Central memory CD8-positive, alpha-beta T cell (primary cell): ENCODE data around the gene WDR93.
"Not testable (repeated sequence)": the region's sequence is repeated elsewhere in the genome, so short reads cannot be mapped to it uniquely, and the experiment has no call there.

Source experiments
- ATAC-seq: fragments of 150-1000 bp; cut with Tn5 transposase; replicated peaks from 2 replicates; pipeline ENCODE4 v1.10.0; 2022; ENCODE audit warnings: mild to moderate bottlenecking, moderate FRiP score, moderate number of reproducible peaks; ENCODE audit not compliant: poor library complexity, severe bottlenecking; ENCODE audit errors: extremely low read depth
- DNase-seq, 2 donors: peaks; one replicate each; pipeline ENCODE4 v3.0.0; 2021; ENCODE audit warnings: low spot score in 2 of 2
- H3K27ac Mint-ChIP-seq: one replicate; pipeline ENCODE4 v1.8.0; 2022; ENCODE audit warnings: low read depth, mild to moderate bottlenecking, moderate library complexity, mixed read lengths
- H3K27me3 Mint-ChIP-seq: one replicate; pipeline ENCODE4 v1.8.0; 2022; ENCODE audit warnings: mixed read lengths
- H3K36me3 Mint-ChIP-seq: one replicate; pipeline ENCODE4 v1.8.0; 2022; ENCODE audit warnings: mild to moderate bottlenecking, moderate library complexity, mixed read lengths; ENCODE audit not compliant: insufficient read depth
- H3K4me1 Mint-ChIP-seq: one replicate; pipeline ENCODE4 v1.8.0; 2022; ENCODE audit warnings: mixed read lengths
- H3K4me3 Mint-ChIP-seq: one replicate; pipeline ENCODE4 v1.8.0; 2022; ENCODE audit warnings: mild to moderate bottlenecking, moderate library complexity, mixed read lengths
- H3K9me3 Mint-ChIP-seq: one replicate; pipeline ENCODE4 v1.8.0; 2022; ENCODE audit warnings: mixed read lengths

Gene WDR93

GRCh38 chr15:89774492-89774891, 83.9 kb downstream of the WDR93 start:
- ATAC-seq (no peak), DNase-seq (no peak)
- no peaks in the 10 kb centered on the region for H3K9me3 Mint-ChIP-seq
- no peaks in the 10 kb centered on the region for H3K4me1 Mint-ChIP-seq
- no peaks in the 10 kb centered on the region for H3K36me3 Mint-ChIP-seq
- no peak overlapping the region for H3K27ac Mint-ChIP-seq
- H3K4me3 Mint-ChIP-seq: no peak overlapping the region
- peaks cover 19% of the 10 kb centered on the region for H3K27me3 Mint-ChIP-seq

GRCh38 chr15:89775815-89776214, 85.2 kb downstream of the WDR93 start:
- ATAC-seq (no peak), DNase-seq (no peak)
- peak overlapping the region; percentile 16 for H3K4me3 Mint-ChIP-seq
- no peaks in the 10 kb centered on the region for H3K9me3 Mint-ChIP-seq
- no peaks in the 10 kb centered on the region for H3K36me3 Mint-ChIP-seq
- H3K27ac Mint-ChIP-seq: no peak overlapping the region
- no peaks in the 10 kb centered on the region for H3K4me1 Mint-ChIP-seq
- H3K27me3 Mint-ChIP-seq: peaks cover 27% of the 10 kb centered on the region

GRCh38 chr15:89776274-89777072, 85.9 kb downstream of the WDR93 start, which contains the start of gene MESP2:
MESP2 (plus strand) TSS chr15:89776332; CDS start chr15:89776358, 26 bp downstream.
- H3K27me3 Mint-ChIP-seq: peaks cover 31% of the 10 kb centered on the region
- ATAC-seq (no peak), DNase-seq (peak in 1 of 2 donors; percentile 25)
- no peaks in the 10 kb centered on the region for H3K4me1 Mint-ChIP-seq
- no peaks in the 10 kb centered on the region for H3K9me3 Mint-ChIP-seq
- H3K36me3 Mint-ChIP-seq: no peaks in the 10 kb centered on the region
- peak within 1 kb of the TSS; percentile 34 for H3K4me3 Mint-ChIP-seq
- H3K27ac Mint-ChIP-seq: no peak within 1 kb of the TSS

GRCh38 chr15:89777073-89777751, 86.6 kb downstream of the WDR93 start:
- H3K27ac Mint-ChIP-seq: no peak overlapping the region
- peak overlapping the region; percentile 20 for H3K4me3 Mint-ChIP-seq
- H3K36me3 Mint-ChIP-seq: no peaks in the 10 kb centered on the region
- ATAC-seq (no peak), DNase-seq (no peak)
- H3K27me3 Mint-ChIP-seq: peaks cover 31% of the 10 kb centered on the region
- no peaks in the 10 kb centered on the region for H3K4me1 Mint-ChIP-seq
- H3K9me3 Mint-ChIP-seq: no peaks in the 10 kb centered on the region

- peaks cover 31% of the 10 kb centered on the region for H3K27me3 Mint-ChIP-seq
- no peak for ATAC-seq
Observed at GRCh38 chr15:89777782-89778380, 87.3 kb downstream of the WDR93 start.

GRCh38 chr15:89778861-89779260, 88.2 kb downstream of the WDR93 start:
- H3K9me3 Mint-ChIP-seq: no peaks in the 10 kb centered on the region
- H3K36me3 Mint-ChIP-seq: no peaks in the 10 kb centered on the region
- H3K27me3 Mint-ChIP-seq: peaks cover 31% of the 10 kb centered on the region
- no peaks in the 10 kb centered on the region for H3K4me1 Mint-ChIP-seq
- H3K27ac Mint-ChIP-seq: no peak overlapping the region
- ATAC-seq: no peak
- no peak for DNase-seq
- no peak overlapping the region for H3K4me3 Mint-ChIP-seq

More at GRCh38 chr15:89777782-89778380, 87.3 kb downstream of the WDR93 start:
- Mint-ChIP-seq H3K36me3 (no peaks in the 10 kb centered on the region), H3K9me3 (no peaks in the 10 kb centered on the region), H3K4me1 (no peaks in the 10 kb centered on the region), H3K27ac (no peak overlapping the region), H3K4me3 (no peak overlapping the region)
- no peak for DNase-seq

- no peaks in the 10 kb centered on the region for H3K4me1 Mint-ChIP-seq
- H3K27ac Mint-ChIP-seq: no peak overlapping the region
- H3K4me3 Mint-ChIP-seq: no peak overlapping the region
- ATAC-seq: no peak
- H3K9me3 Mint-ChIP-seq: no peaks in the 10 kb centered on the region
- H3K27me3 Mint-ChIP-seq: peaks cover 31% of the 10 kb centered on the region
- H3K36me3 Mint-ChIP-seq: no peaks in the 10 kb centered on the region
- DNase-seq: no peak
Observed at GRCh38 chr15:89780601-89781000, 90.0 kb downstream of the WDR93 start.

- H3K36me3 Mint-ChIP-seq: no peaks in the 10 kb centered on the region
- H3K27me3 Mint-ChIP-seq: peaks cover 31% of the 10 kb centered on the region
- H3K27ac Mint-ChIP-seq: no peak overlapping the region
- no peaks in the 10 kb centered on the region for H3K4me1 Mint-ChIP-seq
- H3K9me3 Mint-ChIP-seq: no peaks in the 10 kb centered on the region
- H3K4me3 Mint-ChIP-seq: no peak overlapping the region
- no peak for ATAC-seq
- no peak for DNase-seq
Observed at GRCh38 chr15:89781055-89781454, 90.4 kb downstream of the WDR93 start.

GRCh38 chr15:89781891-89782618, 91.4 kb downstream of the WDR93 start:
- Mint-ChIP-seq H3K4me3 (no peak overlapping the region), H3K27ac (no peak overlapping the region), H3K9me3 (no peaks in the 10 kb centered on the region), H3K36me3 (no peaks in the 10 kb centered on the region), H3K27me3 (peaks cover 31% of the 10 kb centered on the region), H3K4me1 (no peaks in the 10 kb centered on the region)
- DNase-seq (no peak), ATAC-seq (no peak)

GRCh38 chr15:89782619-89782950, 92.0 kb downstream of the WDR93 start:
- ATAC-seq, H3K4me3 Mint-ChIP-seq, H3K9me3 Mint-ChIP-seq, H3K27ac Mint-ChIP-seq, H3K36me3 Mint-ChIP-seq, H3K4me1 Mint-ChIP-seq, DNase-seq: not testable (repeated sequence)
- H3K27me3 Mint-ChIP-seq: peaks cover 27% of the 10 kb centered on the region

- Mint-ChIP-seq H3K4me3 (no peak overlapping the region), H3K36me3 (no peaks in the 10 kb centered on the region), H3K4me1 (no peaks in the 10 kb centered on the region), H3K27ac (no peak overlapping the region), H3K9me3 (no peaks in the 10 kb centered on the region), H3K27me3 (peaks cover 27% of the 10 kb centered on the region)
- DNase-seq (no peak), ATAC-seq (no peak)
Observed at GRCh38 chr15:89783111-89783860, 92.7 kb downstream of the WDR93 start.
